ENCODE measurements around the gene MED20.

- TF ChIP-seq CTCF (IDR thresholded peaks at IDR 0.05) (peak; percentile 81), KDM5A (IDR thresholded peaks at IDR 0.05) (peak; percentile 75), POLR2A (IDR thresholded peaks at IDR 0.05; ENCODE audit: low read length) (no peak; the same call in 1 of the 2 replicates), MAFK (IDR thresholded peaks at IDR 0.05; ENCODE audit: partially characterized antibody) (no peak), EP300 (IDR thresholded peaks at IDR 0.05) (no peak), SREBF2 (IDR thresholded peaks at IDR 0.05) (no peak), RFX5 (IDR thresholded peaks at IDR 0.05) (peak; percentile 22; the same call in 1 of the 2 replicates), TP53 (CRISPR knock-in tag; IDR thresholded peaks at IDR 0.05) (0 out of 2 replicates have a peak, but pooled peaks have one; percentile 30), MYC (IDR thresholded peaks at IDR 0.05; ENCODE audit: borderline replicate concordance, low read length) (peak; percentile 89)
- TF ChIP-seq, protein P1, sequence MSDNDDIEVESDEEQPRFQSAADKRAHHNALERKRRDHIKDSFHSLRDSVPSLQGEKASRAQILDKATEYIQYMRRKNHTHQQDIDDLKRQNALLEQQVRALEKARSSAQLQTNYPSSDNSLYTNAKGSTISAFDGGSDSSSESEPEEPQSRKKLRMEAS (IDR thresholded peaks at IDR 0.05): peak; percentile 96
Observed at GRCh38 chr6:41920921-41921711, at the start of gene MED20, which contains the start of gene BYSL.

Data from A549 (cell line).